ENCODE measurements around the gene RASL11B. TPM values are rescaled to one million over a fixed set of nuclear protein-coding genes. Genes with fewer than 3 reads are reported as not detected.

Gene RASL11B
- total RNA-seq (ENCODE audit: unreplicated experiment) = 24.8 TPM
- long read RNA-seq, transcript RASL11B-201 (4 exons, 1,995 nt) = major isoform, 57 of 60 reads
- long read RNA-seq, partial matches to known transcripts = 0 of 60 reads
- long read RNA-seq, other reads (novel, unspliced or antisense) = 3 of 60 reads

- Mint-ChIP-seq H3K9me3 (ENCODE audit: unreplicated experiment) (peaks cover 18% of the 10 kb centered on the region), H3K4me1 (ENCODE audit: low read depth, unreplicated experiment) (peaks cover 29% of the 10 kb centered on the region), H3K27me3 (ENCODE audit: unreplicated experiment) (peaks cover 7% of the 10 kb centered on the region), H3K4me3 (ENCODE audit: unreplicated experiment) (peak within 1 kb of the TSS; percentile 87), H3K27ac (ENCODE audit: unreplicated experiment) (peak within 1 kb of the TSS; percentile 78), H3K36me3 (ENCODE audit: unreplicated experiment) (peaks cover 23% of the 10 kb centered on the region)
- TF ChIP-seq CTCF (IDR thresholded peaks at IDR 0.05; ENCODE audit: partially characterized antibody, unreplicated experiment) = peak; percentile 14
- DNase-seq = peak; percentile 92
These were observed at the start of gene RASL11B for GRCh38 chr4:52861879-52862616. Gene RASL11B (plus strand): TSS chr4:52862317. CDS start chr4:52862508, 191 bp downstream.

GRCh38 chr4:52813546-52813945 is 48.6 kb upstream of the RASL11B start:
- no peak overlapping the region for H3K4me3 Mint-ChIP-seq (ENCODE audit: unreplicated experiment)
- H3K27ac Mint-ChIP-seq (ENCODE audit: unreplicated experiment) = no peak overlapping the region
- H3K36me3 Mint-ChIP-seq (ENCODE audit: unreplicated experiment) = no peaks in the 10 kb centered on the region
- H3K9me3 Mint-ChIP-seq (ENCODE audit: unreplicated experiment) = peaks cover 2% of the 10 kb centered on the region
- no peak for DNase-seq
- H3K4me1 Mint-ChIP-seq (ENCODE audit: low read depth, unreplicated experiment) = no peaks in the 10 kb centered on the region
- TF ChIP-seq CTCF (IDR thresholded peaks at IDR 0.05; ENCODE audit: partially characterized antibody, unreplicated experiment) = no peak
- no peaks in the 10 kb centered on the region for H3K27me3 Mint-ChIP-seq (ENCODE audit: unreplicated experiment)

- no peak for DNase-seq
- Mint-ChIP-seq H3K9me3 (ENCODE audit: unreplicated experiment) (no peaks in the 10 kb centered on the region), H3K4me1 (ENCODE audit: low read depth, unreplicated experiment) (no peaks in the 10 kb centered on the region), H3K36me3 (ENCODE audit: unreplicated experiment) (peaks cover 10% of the 10 kb centered on the region), H3K4me3 (ENCODE audit: unreplicated experiment) (no peak overlapping the region), H3K27ac (ENCODE audit: unreplicated experiment) (no peak overlapping the region), H3K27me3 (ENCODE audit: unreplicated experiment) (peaks cover 7% of the 10 kb centered on the region)
- no peak for TF ChIP-seq CTCF (IDR thresholded peaks at IDR 0.05; ENCODE audit: partially characterized antibody, unreplicated experiment)
These were observed 39.5 kb upstream of the RASL11B start for GRCh38 chr4:52822583-52822971.

- DNase-seq = no peak
- H3K4me3 Mint-ChIP-seq (ENCODE audit: unreplicated experiment) = no peak overlapping the region
- H3K4me1 Mint-ChIP-seq (ENCODE audit: low read depth, unreplicated experiment) = no peaks in the 10 kb centered on the region
- no peak for TF ChIP-seq CTCF (IDR thresholded peaks at IDR 0.05; ENCODE audit: partially characterized antibody, unreplicated experiment)
- H3K27ac Mint-ChIP-seq (ENCODE audit: unreplicated experiment) = no peak overlapping the region
- H3K36me3 Mint-ChIP-seq (ENCODE audit: unreplicated experiment) = peaks cover 10% of the 10 kb centered on the region
- no peaks in the 10 kb centered on the region for H3K9me3 Mint-ChIP-seq (ENCODE audit: unreplicated experiment)
- peaks cover 7% of the 10 kb centered on the region for H3K27me3 Mint-ChIP-seq (ENCODE audit: unreplicated experiment)
These were observed 39.0 kb upstream of the RASL11B start for GRCh38 chr4:52822972-52823701.

GRCh38 chr4:52823702-52824092 is 38.4 kb upstream of the RASL11B start:
- no peak overlapping the region for H3K4me3 Mint-ChIP-seq (ENCODE audit: unreplicated experiment)
- H3K4me1 Mint-ChIP-seq (ENCODE audit: low read depth, unreplicated experiment) = no peaks in the 10 kb centered on the region
- TF ChIP-seq CTCF (IDR thresholded peaks at IDR 0.05; ENCODE audit: partially characterized antibody, unreplicated experiment) = no peak
- no peak overlapping the region for H3K27ac Mint-ChIP-seq (ENCODE audit: unreplicated experiment)
- peaks cover 10% of the 10 kb centered on the region for H3K36me3 Mint-ChIP-seq (ENCODE audit: unreplicated experiment)
- DNase-seq = no peak
- H3K27me3 Mint-ChIP-seq (ENCODE audit: unreplicated experiment) = peaks cover 7% of the 10 kb centered on the region
- H3K9me3 Mint-ChIP-seq (ENCODE audit: unreplicated experiment) = no peaks in the 10 kb centered on the region

All from glutamatergic neuron (in vitro differentiated cells).